ENCODE measurements around the gene TANK.

- TF ChIP-seq TAF1 (IDR thresholded peaks at IDR 0.05; ENCODE audit: low read depth, low read length) (no peak), POLR2AphosphoS5 (IDR thresholded peaks at IDR 0.05; ENCODE audit: low read depth, low read length) (no peak), POLR2A (IDR thresholded peaks at IDR 0.05; ENCODE audit: low read depth, low read length) (no peak), SPI1 (IDR thresholded peaks at IDR 0.05; ENCODE audit: low read depth, low read length) (no peak), PAX5 (IDR thresholded peaks at IDR 0.05; ENCODE audit: insufficient read depth, low read length, severe bottlenecking) (no peak)
Observed at GRCh38 chr2:161135951-161136593, 24.2 kb upstream of the TANK start.

All from GM12891 (cell line).